Activated naive CD4-positive, alpha-beta T cell treated with anti-CD3 and anti-CD28 coated beads, Interleukin-2, amount 10 ng/mL, durations not matched to agents 7 days and 5 days (primary cell): ENCODE data around the gene RANBP3.

Experiments
- CTCF ChIA-PET: fragments of 350-600 bp; sonication (Branson Sonifier 250); formaldehyde crosslinking; loops from one replicate; lab custom pipeline; 2021; ENCODE audit warnings: antibody characterized with exemption; lab: Charles Lee
- DNase-seq: peaks from one replicate; pipeline ENCODE4 v3.0.0-alpha.2; 2020
- H3K27ac Mint-ChIP-seq: one replicate; pipeline ENCODE4 v1.8.0; 2021; ENCODE audit warnings: mild to moderate bottlenecking, moderate library complexity, mixed read lengths
- H3K27me3 Mint-ChIP-seq: one replicate; pipeline ENCODE4 v1.8.0; 2021; ENCODE audit warnings: mild to moderate bottlenecking, mixed read lengths
- H3K36me3 Mint-ChIP-seq: one replicate; pipeline ENCODE4 v1.8.0; 2021; ENCODE audit warnings: mixed read lengths
- H3K4me1 Mint-ChIP-seq: one replicate; pipeline ENCODE4 v1.8.0; 2021; ENCODE audit warnings: mixed read lengths
- H3K4me3 Mint-ChIP-seq: one replicate; pipeline ENCODE4 v1.8.0; 2021; ENCODE audit warnings: mild to moderate bottlenecking, moderate library complexity, mixed read lengths
- H3K9me3 Mint-ChIP-seq: one replicate; pipeline ENCODE4 v1.8.0; 2021; ENCODE audit warnings: mixed read lengths

Gene RANBP3

DNA sequence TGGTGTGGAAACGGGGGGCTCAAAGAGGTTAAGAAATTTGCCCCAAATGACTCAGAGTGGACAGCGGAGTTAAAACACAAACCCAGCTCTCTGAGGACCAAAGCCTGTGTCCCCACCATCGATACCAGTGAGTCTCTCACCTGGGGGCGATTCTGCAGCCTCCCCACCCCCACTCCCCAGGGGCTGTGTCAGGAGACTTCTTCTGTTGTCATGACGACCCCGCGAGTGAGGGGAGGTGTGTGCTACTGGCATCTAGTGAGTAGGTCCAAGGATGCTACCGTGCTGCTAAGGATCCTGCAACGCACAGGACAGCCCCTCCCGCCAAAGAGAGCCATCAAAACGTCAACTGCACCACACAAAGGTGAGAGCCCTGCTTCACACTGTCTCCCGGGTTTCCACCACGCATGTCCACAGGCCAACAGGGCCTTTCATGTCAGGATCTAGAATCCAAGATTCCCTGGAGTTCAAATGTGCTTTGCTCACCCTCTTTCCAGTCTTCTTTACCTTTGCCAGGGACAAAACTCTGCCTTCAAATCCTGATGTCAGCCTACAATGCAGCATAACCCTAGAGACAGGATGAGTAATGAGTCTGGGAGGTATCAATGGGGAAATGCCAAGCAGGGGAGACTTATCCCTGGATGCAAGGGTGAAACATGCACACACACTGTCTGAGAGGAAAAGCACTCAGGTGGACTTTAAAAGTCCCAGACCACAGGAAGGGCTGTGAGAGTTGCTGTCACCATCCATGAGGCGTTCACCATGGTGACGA lies 3.9 kb downstream of the RANBP3 start:
- Mint-ChIP-seq H3K4me1 (peaks cover 67% of the 10 kb centered on the region), H3K4me3 (no peak overlapping the region), H3K27me3 (peaks cover 5% of the 10 kb centered on the region), H3K9me3 (no peaks in the 10 kb centered on the region), H3K36me3 (peaks cover 36% of the 10 kb centered on the region), H3K27ac (peak overlapping the region; percentile 28)
- CTCF ChIA-PET, result interaction anchor here (0.9 kb wide), 1 partner anchor 21 kb away, joined by 3 read pairs; no protein-coding TSS in a partner anchor
- DNase-seq, result no peak

DNA sequence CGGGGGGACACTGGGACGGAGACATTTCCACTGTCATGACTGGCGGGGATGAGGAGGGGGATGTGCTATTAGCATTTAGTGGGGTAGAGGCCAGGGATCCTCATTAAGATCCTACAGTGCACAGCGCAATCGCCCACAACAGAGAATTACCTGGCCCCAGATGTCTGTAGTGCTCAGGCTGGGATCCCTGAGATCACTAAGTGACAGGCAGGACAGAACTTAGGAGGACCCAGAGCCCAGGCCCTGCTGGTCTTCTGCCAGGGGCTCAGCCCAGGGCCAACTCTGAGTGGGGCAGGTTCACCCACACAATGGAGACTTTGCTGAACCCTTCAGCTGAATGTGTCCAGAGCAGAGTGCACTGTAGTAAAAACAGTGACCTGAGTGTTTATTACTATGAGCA lies 4.6 kb downstream of the RANBP3 start:
- H3K27ac Mint-ChIP-seq, result no peak overlapping the region

DNA sequence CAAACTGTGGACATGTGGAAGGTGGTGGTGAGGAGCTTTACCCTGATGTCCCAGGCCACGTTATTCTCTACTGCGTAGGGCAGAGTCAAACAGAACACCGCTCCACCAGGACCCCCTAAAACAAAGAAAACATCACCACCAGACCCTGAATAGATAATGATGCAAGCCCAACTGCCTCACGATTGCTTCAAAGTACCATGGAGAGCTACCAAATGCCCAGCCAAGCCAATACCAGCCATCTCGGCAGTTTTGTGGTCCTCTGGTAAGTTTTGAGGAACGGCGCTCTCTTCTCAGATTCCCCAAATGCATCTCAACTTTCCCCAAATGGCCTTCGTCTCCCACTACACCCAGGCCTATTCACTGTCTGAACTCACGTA lies 5.6 kb downstream of the RANBP3 start:
- H3K9me3 Mint-ChIP-seq, result no peaks in the 10 kb centered on the region
- no peak for DNase-seq
- peaks cover 74% of the 10 kb centered on the region for H3K4me1 Mint-ChIP-seq
- CTCF ChIA-PET, result interaction anchor here (1.0 kb wide), 2 partner anchors 10 to 283 kb away, joined by 3 read pairs; partner anchors contain the start of gene RPL36
- H3K27ac Mint-ChIP-seq, result peak overlapping the region; percentile 22
- H3K27me3 Mint-ChIP-seq, result no peaks in the 10 kb centered on the region
- no peak overlapping the region for H3K4me3 Mint-ChIP-seq
- peaks cover 34% of the 10 kb centered on the region for H3K36me3 Mint-ChIP-seq

More for the DNA sequence above, 4.6 kb downstream of the RANBP3 start:
- Mint-ChIP-seq H3K4me1 (peaks cover 69% of the 10 kb centered on the region), H3K36me3 (peaks cover 36% of the 10 kb centered on the region), H3K27me3 (peaks cover 5% of the 10 kb centered on the region), H3K4me3 (no peak overlapping the region), H3K9me3 (no peaks in the 10 kb centered on the region)
- CTCF ChIA-PET, result interaction anchor here (0.9 kb wide), 1 partner anchor 20 kb away, joined by 3 read pairs; no protein-coding TSS in a partner anchor
- no peak for DNase-seq

DNA sequence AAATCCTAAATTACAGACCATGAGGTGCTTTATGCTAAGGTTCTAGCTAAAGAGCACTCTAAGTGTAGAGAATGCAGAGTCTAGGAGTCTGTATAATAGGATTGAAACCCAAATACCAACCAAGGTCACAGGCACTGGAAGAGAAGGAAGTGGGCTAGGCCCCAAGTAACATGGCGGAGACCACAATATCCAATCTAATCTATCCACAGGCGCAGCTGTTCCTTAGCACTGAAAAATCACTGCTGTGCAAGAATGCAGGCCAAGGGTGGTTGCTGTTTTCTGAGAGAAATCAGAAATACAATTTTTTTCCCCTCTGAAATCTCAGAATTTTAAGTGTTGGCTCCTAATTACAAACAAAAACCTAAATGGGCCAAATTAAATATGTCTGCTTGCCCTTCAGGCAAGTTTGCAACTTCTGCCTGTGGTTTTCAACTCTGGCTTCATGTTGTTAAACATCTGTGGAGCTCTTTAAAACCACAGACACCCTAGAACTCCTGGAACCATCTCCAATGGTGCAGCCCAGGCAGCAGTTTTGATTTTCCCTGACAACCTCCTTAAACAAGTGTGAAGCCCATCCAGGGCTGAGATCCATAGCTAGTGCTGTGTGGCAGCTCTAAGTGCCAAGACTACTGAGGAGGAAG lies 6.1 kb downstream of the RANBP3 start:
- Mint-ChIP-seq H3K27ac (peak overlapping the region; percentile 22), H3K27me3 (no peaks in the 10 kb centered on the region), H3K9me3 (no peaks in the 10 kb centered on the region), H3K36me3 (peaks cover 30% of the 10 kb centered on the region), H3K4me3 (no peak overlapping the region), H3K4me1 (peaks cover 75% of the 10 kb centered on the region)
- CTCF ChIA-PET, result interaction anchor here (1.0 to 1.1 kb wide), 3 partner anchors 10 to 282 kb away, joined by 3 read pairs; partner anchors contain the start of gene RPL36
- DNase-seq, result no peak

DNA sequence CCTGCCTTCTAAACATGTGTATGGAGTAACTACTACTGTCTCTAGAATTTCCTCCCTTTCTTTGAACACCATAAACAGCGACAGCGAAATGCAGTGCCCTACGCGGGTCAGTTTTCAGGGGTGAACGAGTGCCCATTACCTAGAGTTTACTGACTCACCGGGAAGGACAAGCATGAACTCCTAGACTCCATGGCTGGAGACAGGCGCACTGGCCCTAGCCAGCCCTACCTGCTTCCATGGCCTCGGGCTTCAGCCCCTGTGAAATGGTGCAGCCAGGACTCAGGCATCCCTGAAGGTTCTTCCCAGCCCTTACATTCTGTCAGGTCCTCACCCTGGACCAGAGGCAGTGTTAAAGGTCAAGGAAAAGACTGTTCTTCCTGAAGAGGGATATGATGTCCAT lies 8.5 kb downstream of the RANBP3 start:
- Mint-ChIP-seq H3K4me1 (peaks cover 75% of the 10 kb centered on the region), H3K27ac (peak overlapping the region; percentile 60), H3K4me3 (no peak overlapping the region), H3K27me3 (no peaks in the 10 kb centered on the region), H3K9me3 (no peaks in the 10 kb centered on the region), H3K36me3 (peaks cover 20% of the 10 kb centered on the region)
- CTCF ChIA-PET, result interaction anchor here (0.9 to 2.1 kb wide), 2 partner anchors 10 to 52 kb away, joined by 3 to 41 read pairs; partner anchors contain the start of gene RANBP3
- no peak for DNase-seq

DNA sequence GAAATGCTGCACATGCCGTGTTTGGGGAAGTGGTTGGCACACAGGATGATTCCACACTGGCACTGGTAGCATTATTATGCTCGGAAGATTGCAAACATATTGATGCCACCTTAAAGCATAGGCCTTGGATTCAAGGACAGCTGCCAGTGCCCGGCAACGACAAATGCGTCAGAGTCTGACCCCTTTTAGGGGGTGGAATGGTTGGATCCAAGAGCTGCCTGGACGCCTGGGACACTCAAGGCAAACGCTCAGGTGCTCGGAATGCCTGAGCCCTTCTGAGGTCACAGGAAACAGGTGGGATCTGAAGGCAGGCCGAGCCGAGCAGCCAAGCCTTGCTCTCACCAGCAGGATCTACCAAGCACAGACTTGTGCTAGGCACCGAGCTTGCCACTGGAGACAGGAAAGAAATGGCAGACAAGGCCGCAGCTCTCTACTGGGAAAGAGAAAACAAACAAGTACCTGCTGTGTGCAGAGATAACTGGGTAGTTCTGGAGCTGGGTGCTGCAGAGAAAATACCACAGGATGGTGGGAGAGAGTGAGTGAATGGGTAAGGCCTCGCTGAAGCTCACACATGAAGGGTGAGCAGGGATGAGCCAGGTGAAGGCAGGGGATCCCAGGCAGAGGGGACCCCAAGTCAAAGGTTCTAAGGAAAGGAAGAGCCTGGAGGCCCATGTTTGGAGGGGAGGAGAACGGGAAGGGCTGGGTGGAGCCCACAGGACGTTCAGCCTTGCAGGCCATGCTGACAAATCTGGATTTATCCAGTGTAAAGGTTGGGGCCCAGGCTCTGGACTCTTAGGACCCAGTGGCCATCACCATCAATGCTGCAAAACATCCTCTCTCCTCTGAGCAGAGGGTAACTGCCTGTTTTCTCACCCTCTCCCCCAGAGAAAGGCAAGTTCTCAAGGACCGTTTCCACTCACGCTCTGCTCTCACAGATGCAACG lies 9.2 kb downstream of the RANBP3 start:
- DNase-seq, result no peak
- Mint-ChIP-seq H3K9me3 (no peaks in the 10 kb centered on the region), H3K27ac (peak overlapping the region; percentile 60), H3K4me3 (no peak overlapping the region), H3K4me1 (peaks cover 78% of the 10 kb centered on the region), H3K27me3 (no peaks in the 10 kb centered on the region), H3K36me3 (peaks cover 19% of the 10 kb centered on the region)
- CTCF ChIA-PET, result interaction anchor here (0.6 to 4.0 kb wide), 13 partner anchors 10 to 165 kb away, joined by 3 to 41 read pairs (median 9); partner anchors contain the start of gene RANBP3

DNA sequence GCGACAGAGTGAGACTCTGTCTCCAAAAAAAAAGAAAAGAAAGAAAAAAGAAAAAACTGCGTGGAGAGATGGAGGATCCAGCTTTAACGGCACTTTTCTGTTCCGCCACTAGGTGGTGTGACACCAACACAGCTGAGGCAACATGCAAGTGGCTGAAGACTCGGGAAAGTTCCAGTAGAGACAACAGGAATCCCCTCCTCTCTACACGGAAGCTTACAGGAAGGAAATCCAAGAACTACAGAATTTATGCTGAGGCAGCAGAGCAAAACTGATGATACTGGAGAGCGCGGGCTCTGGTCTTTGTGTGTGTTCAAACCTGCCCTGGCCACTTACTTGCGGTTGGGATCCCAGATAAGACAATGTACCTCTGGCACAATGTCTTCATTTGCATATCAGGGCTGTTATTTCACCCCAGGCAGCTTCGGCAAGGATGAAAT lies 9.9 kb downstream of the RANBP3 start:
- peak; percentile 78 for DNase-seq
- H3K36me3 Mint-ChIP-seq, result peaks cover 19% of the 10 kb centered on the region
- H3K27me3 Mint-ChIP-seq, result no peaks in the 10 kb centered on the region
- H3K9me3 Mint-ChIP-seq, result no peaks in the 10 kb centered on the region
- CTCF ChIA-PET, result interaction anchor here (0.7 to 4.0 kb wide), 14 partner anchors 11 to 164 kb away, joined by 3 to 41 read pairs (median 8); partner anchors contain the start of gene RANBP3
- H3K27ac Mint-ChIP-seq, result peak overlapping the region; percentile 53
- no peak overlapping the region for H3K4me3 Mint-ChIP-seq
- peaks cover 78% of the 10 kb centered on the region for H3K4me1 Mint-ChIP-seq

DNA sequence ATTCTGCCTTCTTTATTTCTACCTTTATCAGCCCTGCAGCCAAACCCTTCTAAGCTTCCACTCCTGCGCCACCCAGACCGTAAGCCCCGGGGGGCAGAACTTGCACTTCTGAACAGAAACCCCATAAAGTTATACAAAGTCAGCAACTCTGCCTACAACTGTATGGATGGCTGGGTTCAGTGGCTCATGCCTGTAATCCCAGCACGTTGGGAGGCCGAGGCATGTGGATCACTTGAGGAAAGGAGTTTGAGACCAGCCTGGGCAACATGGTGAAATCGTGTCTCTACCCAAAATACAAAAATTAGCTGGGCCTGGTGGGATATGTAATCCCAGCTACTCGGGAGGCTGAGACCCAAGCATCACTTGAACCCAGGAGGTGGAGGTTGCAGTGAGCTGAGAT lies 10.4 kb downstream of the RANBP3 start:
- CTCF ChIA-PET, result interaction anchor here (0.5 to 4.0 kb wide), 13 partner anchors 11 to 614 kb away, joined by 3 to 41 read pairs (median 9); partner anchors contain the start of gene RANBP3
- H3K36me3 Mint-ChIP-seq, result peaks cover 17% of the 10 kb centered on the region
- H3K27ac Mint-ChIP-seq, result peak overlapping the region; percentile 53
- DNase-seq, result no peak
- peaks cover 81% of the 10 kb centered on the region for H3K4me1 Mint-ChIP-seq
- H3K9me3 Mint-ChIP-seq, result no peaks in the 10 kb centered on the region
- no peak overlapping the region for H3K4me3 Mint-ChIP-seq
- H3K27me3 Mint-ChIP-seq, result no peaks in the 10 kb centered on the region

DNA sequence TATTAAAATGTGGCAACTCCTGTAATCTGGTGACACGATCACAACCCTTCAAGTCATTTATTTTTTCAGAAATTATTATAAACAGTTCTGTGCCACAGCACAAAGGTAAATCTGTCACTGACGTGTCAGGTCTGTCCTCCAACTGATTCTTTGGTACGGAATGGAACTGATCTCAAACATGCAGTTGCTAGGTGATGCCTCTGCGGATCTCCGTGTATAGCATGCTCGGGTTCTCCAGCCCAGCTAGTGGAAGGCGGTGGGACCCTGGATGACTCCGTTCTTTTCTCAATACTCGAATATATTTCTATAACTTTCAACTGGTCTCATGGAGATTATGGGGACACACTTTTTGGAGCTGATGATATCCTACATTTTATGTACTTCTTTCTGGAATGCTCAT lies 11.0 kb downstream of the RANBP3 start:
- no peak for DNase-seq
- H3K4me3 Mint-ChIP-seq, result no peak overlapping the region

DNA sequence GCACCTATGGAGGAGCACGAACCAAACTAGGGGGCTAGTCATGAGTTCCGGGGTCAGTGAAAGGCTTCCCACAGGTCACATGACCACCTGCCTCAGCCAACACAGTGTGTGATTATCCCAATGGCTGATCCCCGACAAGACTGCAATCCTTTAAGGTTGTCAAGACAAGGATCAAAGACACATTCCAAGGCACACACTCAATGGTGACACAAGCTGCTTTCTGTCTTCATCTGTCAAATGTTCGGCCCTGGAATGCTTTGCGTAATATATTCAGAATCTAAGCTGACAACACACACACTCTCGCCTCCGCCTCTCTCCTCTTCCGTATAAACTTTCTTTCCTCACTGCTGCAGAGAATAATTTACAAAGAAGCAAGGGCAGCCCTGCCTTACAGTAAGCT lies 11.7 kb downstream of the RANBP3 start:
- DNase-seq, result no peak
- H3K9me3 Mint-ChIP-seq, result no peaks in the 10 kb centered on the region
- CTCF ChIA-PET, result interaction anchor here (1.2 to 4.0 kb wide), 3 partner anchors 9 to 162 kb away, joined by 3 to 26 read pairs (median 10); no protein-coding TSS in a partner anchor
- peaks cover 82% of the 10 kb centered on the region for H3K4me1 Mint-ChIP-seq
- no peak overlapping the region for H3K4me3 Mint-ChIP-seq
- H3K27me3 Mint-ChIP-seq, result no peaks in the 10 kb centered on the region
- H3K36me3 Mint-ChIP-seq, result peaks cover 12% of the 10 kb centered on the region
- no peak overlapping the region for H3K27ac Mint-ChIP-seq

More for the DNA sequence above, 11.0 kb downstream of the RANBP3 start:
- no peak overlapping the region for H3K27ac Mint-ChIP-seq
- peaks cover 81% of the 10 kb centered on the region for H3K4me1 Mint-ChIP-seq
- CTCF ChIA-PET, result interaction anchor here (0.5 to 4.0 kb wide), 5 partner anchors 10 to 613 kb away, joined by 3 to 26 read pairs (median 10); no protein-coding TSS in a partner anchor
- peaks cover 15% of the 10 kb centered on the region for H3K36me3 Mint-ChIP-seq
- H3K27me3 Mint-ChIP-seq, result no peaks in the 10 kb centered on the region
- no peaks in the 10 kb centered on the region for H3K9me3 Mint-ChIP-seq

DNA sequence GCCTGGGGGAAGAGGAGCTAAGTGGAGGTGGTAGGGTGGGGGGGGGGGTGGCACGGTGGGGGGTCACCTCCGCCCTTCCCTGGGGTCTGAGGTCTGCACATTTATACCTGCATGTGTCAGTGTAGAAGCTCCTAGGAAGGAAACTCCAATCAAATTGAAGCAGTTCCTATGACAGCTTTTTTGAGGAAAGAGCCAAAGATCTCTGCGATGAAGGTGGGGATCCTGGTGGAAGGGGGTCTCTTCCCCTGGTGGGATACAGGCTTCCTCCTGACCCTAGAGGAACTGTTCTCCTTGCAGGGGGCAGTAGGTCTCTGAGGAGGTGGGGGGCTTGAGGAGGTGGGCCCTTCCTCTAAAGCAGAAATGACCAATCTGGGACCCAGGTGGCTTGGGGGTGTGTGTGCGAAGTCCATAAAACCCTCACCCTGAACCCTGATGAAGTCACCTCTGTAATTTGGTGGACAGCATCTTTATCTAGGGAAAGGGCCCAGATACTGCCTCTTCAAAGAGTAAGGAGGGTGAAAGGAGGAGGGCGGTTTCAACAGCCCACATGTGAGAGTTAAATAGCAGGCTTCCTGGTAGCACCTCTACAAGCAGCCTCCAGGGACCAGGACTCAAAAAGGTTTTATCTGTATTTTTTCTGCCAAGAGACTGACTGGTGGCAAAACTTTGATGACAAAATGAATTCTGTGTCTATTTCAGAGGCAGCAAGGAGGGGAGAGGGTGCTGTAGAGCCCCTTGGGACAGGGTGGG lies 12.9 kb downstream of the RANBP3 start:
- CTCF ChIA-PET, result interaction anchor here (0.6 to 4.0 kb wide), 2 partner anchors 21 to 164 kb away, joined by 3 to 26 read pairs; no protein-coding TSS in a partner anchor
- Mint-ChIP-seq H3K36me3 (peaks cover 10% of the 10 kb centered on the region), H3K27ac (peak overlapping the region; percentile 81), H3K4me3 (no peak overlapping the region), H3K4me1 (peaks cover 93% of the 10 kb centered on the region), H3K9me3 (no peaks in the 10 kb centered on the region), H3K27me3 (no peaks in the 10 kb centered on the region)
- peak; percentile 50 for DNase-seq

DNA sequence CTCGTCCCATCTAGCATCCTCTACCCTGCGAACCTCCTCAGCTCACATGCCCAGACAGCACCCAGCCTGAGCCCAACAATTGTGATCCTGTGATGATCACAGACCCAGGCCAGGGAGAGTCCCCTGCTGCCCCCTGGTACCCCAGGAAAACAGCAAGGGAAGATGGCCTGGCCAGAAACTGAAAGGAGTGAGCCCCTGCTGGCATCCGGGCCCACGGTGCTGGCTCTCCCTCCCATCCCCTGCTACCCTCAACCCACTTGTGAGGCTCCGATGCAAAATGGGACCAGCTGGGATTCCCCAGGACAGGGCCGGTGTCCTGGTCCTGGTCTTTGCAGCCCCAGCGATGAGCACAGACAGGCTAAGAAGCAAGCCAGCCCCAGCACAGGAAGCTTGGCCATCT lies 14.1 kb downstream of the RANBP3 start:
- H3K4me3 Mint-ChIP-seq, result no peak overlapping the region
- H3K27ac Mint-ChIP-seq, result peak overlapping the region; percentile 100
- peaks cover 13% of the 10 kb centered on the region for H3K36me3 Mint-ChIP-seq
- H3K9me3 Mint-ChIP-seq, result no peaks in the 10 kb centered on the region
- no peak for DNase-seq
- CTCF ChIA-PET, result no interaction called here
- peaks cover 97% of the 10 kb centered on the region for H3K4me1 Mint-ChIP-seq
- no peaks in the 10 kb centered on the region for H3K27me3 Mint-ChIP-seq
